GM19099 (cell line): ENCODE measurements around the gene ACKR3.

Source experiments
- POLR2A ChIP-seq: IDR thresholded peaks from 3 replicates; pipeline ENCODE4 v1.6.1; 2011; ENCODE audit warnings: low read depth; ENCODE audit not compliant: insufficient read length; ENCODE audit errors: extremely low read depth

The ACKR3 gene

DNA sequence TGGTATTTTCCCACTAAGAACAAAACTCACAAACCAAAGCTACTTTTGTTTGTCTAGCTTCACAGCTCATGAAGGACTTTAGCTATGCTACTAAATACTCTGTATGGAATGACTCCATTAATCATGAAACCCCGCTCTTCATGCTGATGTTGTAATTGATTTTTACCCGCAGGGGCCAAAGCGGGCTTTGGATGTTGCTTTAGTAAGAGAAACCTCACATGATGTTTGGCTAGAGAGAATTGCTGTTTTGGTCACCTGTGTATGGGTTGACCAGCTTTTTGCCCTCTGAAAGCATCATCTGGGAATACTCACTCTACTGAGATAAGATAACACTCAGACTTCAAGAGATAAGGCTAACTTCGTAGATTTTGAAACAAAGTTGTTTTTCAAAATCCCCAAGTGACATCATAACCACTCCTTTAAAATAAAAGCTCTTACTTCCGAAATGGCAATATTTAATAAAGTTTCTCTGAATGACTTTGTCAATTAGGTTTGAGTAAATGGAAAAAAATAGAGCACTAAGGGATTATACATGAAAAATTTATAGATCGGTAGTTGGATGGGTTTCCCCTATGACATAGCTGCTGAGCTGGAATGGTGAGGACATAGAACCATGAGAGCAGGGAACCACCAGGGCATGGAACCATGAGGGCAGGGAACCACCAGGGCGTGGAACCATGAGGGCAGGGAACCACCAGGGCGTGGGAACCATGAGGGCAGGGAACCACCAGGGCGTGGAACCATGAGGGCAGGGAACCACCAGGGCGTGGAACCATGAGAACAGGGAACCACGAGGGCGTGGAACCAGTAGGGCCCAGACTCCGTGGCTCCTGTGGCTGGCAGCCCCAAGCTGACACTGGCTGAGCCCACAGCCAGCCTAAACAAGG, 31.9 kb downstream of the ACKR3 start:
- no peak for TF ChIP-seq POLR2A

DNA sequence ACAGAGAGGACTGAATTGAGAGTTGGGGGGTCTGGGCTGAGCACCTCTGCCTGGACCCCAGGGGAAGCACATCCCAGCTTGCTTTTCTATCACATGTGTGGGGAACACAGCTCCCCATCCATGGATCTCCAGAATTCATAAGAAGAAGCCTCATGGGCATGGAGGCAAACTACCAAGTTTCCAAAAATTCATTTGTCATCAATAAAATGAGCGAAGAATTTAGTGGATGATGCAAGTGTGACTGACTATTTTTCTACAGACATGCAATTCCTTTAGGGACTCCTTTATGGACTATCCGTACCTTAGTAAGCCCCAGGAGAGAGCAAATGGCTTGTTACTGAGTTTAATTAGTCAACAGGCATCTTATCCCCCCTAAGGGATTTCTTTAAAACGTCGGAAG, 33.1 kb downstream of the ACKR3 start:
- TF ChIP-seq POLR2A: no peak

DNA sequence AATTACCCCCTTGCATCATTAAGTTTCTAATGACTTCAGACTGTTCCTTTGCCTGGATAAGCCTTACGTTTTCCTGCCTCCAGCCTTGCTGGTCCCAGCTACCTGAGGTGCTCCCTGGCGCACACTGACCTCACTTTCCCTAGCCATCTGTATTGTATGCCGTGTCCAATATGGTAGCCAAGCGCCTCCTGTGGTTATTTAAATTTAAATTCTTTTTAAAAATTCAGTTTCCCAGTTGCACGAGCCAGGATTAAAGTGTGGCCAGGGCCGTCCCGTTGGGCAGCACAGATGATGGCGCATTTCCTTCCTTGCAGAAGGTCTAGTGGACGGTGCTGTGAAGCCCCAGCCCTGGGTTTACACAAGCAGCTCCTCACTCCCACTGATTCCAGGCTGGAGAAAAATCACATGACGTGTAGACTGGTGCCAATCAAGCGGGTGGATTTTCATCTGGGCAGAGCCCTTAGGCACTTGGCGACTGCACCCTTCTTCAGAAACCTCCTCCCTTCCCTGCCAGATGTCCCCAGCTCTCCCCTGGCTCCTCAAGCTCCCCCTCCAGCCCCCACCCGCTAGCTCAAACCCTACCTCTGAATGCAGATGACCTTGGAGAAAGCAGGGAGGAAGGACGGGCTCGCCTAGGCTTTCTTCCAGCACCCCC, 33.9 kb downstream of the ACKR3 start:
- TF ChIP-seq POLR2A: no peak

DNA sequence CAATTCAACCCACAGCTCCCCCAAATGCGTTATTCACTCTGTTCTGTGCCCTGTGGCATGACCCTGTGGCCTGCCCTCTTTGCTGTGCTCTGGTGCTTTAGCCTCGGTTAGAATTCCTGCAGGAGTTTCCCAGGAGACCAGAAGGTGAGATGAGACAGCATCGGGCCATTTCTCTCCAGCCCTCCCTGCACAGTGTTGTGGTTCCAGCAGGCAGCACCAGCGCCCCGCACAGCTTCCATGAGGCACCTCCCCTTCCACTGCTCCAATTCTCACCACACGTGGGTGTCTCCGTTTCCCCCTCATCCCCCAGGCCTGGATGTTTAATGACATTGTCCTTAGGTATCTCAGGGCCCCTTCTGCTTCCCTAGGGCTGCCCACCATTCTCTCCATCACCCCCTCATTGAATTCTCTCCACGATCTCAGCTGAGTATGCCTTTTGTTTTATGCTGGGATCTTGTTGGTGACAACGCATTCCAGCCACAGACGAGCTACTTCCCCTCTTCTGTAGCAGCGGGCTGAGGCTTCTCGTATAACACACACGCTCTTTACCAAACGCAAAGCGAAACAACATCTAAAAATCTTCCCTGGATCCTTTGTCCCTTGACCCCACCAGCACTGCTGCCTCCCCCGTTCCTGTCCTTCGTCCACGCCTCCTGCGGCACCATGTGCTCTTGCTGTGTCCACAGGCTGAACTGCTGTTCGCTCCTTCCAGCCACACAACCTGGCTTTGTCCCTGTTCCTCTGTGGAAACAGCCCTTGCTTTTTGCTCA, 35.1 kb downstream of the ACKR3 start:
- no peak for TF ChIP-seq POLR2A

DNA sequence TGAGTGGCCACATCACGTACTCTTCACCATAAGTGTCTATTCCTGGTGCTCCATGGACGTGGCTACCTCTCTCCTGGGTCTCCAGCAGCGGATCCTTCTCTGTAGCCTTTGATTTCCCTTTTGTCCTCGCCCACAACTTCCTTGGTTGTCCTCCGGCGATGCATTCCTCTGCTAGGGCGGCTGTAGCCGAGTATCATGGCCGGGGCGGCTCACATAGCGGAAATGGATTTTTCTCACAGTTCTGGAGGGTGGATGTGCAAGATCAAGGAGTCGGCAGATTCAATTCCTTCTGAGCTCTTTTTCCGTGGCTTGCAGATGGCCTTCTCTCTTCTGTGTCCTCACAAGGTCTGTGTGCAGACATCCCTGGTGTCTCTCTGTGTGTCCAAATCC, 35.7 kb downstream of the ACKR3 start:
- TF ChIP-seq POLR2A: no peak

DNA sequence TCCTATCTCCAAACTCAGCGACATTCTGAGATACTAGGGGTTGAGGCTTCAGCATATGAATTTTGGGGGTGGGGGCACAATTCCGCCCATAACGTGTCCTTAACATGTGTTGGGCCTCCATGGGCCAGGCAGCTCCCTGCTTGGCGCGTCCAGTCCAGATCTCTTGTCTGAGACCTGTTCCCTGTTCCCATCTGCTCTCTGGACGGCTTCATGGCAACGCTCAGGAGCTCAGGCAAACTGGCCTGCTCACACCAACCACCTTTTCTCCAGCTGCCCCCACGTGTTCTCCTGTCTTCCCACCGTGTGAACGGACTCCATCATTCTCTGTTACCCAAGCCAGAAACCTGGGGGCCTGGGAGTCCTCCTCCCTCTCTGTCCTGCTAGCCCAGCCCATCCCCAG, 36.4 kb downstream of the ACKR3 start:
- no peak for TF ChIP-seq POLR2A

DNA sequence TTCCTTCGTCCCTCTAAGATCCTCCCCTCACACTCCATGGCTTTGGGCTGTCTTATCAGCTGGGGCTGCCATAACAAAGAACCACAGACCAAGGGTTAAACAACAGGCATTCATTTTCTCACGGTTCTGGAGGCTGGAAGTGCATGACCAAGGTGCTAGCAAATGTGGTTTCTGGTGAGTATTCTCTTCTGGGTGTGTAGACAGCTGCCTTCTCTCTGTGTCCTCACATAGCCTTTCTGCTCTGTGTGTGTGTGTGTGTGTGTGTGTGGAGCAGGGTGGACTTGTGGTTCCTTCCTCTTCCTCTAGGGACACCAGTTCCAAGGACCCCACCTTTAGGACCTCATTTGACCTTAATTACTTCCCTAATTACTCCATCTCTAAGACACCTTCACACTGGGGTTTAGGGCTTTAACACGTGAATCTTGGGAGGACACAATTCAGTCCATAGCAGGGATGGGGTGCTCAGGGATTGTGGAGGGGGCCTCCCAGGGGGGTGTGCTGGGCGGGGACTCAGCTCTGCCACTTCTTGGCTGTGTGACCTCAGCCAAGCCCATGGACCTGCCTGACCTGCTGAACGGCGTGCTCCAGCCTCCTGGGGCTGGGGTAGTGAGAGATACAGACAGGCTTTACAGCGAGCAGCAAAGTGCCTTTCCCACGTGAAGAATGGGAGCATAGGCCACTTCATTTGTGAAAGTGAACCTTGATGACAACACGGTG, 38.0 kb downstream of the ACKR3 start:
- TF ChIP-seq POLR2A: no peak

DNA sequence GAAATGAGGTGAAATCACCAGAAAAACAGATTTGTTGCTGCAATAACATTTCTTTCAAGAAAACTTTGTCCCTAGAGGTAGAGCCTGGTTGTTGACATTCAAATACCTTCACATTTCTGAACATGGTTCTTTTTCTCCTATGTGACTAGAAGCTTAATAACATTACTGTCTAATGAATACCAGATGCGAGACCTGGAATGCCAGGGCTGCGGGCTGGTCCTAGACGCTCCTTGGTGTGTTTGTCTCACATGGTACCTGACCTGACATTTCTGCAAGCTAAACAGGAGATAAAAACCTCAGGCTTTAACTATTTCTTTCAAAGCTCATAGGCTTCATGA, 38.5 kb downstream of the ACKR3 start:
- TF ChIP-seq POLR2A: no peak

DNA sequence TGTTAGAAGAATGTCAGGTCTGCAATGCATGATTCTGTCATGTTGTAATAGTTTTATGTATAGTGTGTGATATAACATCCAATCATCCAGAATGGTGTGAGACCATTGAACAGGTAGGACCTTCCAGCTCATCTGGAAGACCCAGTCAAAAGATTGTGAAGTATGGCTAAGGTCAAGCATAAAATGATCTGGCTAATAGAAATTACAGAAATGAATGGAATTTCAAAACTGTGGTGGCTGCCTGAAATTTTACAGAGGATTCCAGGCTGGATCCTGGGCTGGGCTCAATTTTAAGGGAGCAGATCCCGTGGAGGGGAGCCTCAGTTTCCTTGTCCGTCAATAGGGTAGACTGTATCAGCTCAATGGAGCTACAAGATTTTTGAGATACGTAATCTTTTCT, 39.1 kb downstream of the ACKR3 start:
- TF ChIP-seq POLR2A: no peak

DNA sequence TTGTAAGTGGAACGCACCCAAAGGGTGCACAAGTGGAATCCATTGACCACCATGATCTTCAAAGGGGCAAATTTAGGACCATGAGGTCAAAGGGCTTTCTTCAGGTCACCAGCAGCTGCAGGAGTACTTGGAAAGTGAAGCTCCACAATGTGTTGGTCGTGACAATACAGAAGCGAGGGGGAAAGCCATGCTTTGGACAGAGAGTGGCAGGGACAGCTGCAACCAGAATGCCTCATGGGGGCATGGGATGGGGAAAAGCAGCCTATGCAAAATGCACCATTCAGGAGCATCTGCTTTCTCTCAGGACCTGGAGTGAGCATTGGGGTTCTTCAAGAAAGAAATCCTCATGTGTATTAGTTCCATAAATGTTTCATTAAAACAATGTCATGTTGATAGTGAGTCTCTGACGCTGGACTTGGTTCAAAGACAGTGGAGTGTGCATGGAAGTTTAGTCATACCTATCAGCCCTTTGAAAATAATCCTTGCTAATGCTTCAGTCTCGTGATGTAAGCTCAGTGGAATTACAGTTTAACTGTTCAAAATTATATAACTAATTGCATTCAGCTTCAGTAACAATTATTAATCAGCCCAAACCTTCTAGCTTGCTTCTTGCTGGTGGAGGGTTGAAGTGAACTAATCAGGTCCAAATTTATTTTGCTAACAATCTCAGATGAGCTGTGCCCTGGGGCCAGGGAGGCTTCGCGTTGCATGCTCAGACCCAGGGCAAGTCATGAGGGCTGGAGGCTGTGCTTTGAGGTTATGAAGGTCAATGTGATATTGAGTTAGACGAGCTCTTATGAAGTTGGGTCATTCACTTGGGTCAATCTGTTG, 41.6 kb downstream of the ACKR3 start:
- no peak for TF ChIP-seq POLR2A

DNA sequence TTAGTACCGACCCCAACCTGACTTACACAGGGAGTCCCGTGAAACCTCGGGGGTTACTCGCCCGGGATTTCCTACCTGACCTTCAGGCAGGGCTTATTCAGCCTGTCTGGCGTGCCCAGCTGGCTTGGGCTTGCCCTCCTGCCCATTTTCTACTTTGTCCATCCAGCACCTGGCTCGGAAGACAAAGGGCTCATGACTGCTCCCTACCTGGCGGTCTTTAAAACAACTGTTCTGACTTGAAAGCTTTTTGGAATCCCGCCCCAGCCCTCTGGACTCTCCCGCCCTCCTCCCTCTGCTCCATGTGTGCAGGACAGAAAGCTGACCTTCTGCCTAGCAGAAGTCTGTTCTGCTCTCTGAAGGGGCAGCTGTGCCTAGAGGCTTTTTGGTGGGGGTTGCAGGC, 43.1 kb downstream of the ACKR3 start:
- no peak for TF ChIP-seq POLR2A

DNA sequence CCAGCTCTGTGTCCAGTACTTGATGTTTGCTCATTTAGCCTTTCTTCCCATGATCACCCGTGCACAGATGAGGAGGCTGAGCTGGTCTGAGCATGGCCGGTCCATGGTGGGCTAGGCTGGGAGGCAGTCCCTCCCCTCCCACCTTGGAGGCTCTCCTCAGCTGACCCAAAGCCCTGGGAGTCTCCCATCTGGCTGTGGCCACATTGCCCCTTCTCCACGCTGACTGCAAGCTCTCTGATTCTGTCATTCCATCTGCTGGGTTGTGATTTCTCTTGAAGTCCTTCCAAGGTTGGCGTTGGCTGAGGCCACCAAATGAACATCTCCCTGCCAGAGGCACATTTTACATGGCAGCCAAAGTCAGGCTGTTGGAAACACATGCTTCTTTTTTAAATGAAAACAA, 44.0 kb downstream of the ACKR3 start:
- TF ChIP-seq POLR2A: no peak

DNA sequence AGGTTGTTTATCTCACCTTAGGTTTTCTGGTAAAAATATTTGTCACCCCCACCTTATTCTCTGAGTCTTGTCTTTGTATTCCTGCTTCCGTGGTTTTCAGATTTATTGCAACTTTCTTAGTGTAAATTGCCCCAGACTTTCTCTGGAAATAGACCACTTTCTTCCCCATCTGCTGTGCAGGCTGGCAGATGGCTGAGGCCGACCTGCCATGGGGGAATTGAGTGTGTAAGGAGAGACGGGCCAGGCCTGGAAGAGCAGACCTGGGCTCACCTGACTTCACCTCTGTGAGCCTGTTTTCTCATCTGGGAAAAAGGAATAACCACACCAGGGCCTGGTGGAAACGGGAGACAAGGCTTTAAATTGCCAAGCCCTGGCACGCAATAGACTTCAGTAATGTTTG, 44.9 kb downstream of the ACKR3 start:
- no peak for TF ChIP-seq POLR2A

DNA sequence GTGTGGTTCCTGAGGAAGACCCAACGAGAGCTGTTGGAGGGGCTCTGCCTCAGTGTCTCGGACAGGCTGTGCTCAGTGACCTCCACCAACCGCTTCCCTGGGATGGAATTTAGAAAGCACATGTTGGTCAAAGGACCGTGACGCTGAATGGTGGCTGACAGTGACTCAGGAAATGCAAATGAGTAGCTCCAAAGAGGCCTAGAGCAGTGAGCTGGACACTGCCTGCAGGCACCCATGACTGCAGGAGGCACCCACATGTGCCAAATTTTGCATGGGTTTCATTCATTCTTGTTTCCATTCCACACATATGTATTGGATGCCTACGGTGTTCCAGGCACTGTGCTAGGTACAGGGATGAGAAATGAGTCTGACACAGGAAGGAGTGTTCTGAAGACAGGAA, 46.4 kb downstream of the ACKR3 start:
- no peak for TF ChIP-seq POLR2A
